ENCODE measurements around the gene PLEKHM3.
"Not testable (repeated sequence)": the region's sequence is repeated elsewhere in the genome, so short reads cannot be mapped to it uniquely, and the experiment has no call there.

PLEKHM3 gene

GRCh38 chr2:208034503-208035140 lies 9.3 kb upstream of the PLEKHM3 start:
- no peak for DNase-seq

DNA sequence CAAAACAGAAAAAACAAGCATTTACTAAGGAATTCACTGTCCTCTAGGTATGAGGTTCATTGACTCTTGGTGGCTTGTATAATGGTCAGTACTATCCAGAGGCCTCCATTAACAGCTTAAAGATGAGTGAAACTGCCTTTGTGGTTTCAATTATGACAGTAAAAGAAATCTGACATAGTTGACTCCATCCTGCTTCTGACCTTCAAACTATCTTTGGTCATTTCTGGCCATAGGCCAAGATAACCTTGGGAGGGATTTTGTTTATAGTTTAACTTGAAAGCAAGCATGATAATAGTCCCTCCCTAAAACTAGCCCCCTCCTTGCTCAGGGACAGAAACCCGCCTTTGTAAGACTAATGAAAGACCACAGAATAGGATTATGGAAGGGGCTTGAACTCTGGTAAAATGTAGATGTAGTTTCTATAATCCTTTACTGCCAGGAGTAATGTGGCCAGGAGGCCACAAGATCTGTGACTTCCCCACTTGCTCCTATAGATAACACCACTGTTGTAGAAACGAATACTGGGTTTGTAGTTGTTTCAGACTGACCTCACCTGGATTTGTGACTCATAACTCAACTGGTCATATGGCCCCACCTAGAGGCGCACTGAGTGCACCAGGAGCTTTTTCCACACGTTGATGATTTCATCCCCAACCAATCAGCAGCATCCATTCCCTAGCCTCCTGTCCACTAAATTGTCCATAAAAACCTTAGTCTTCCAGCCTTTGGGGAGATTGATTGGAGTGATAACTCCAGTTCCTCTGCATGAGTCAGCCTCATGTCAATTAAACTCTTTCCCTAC lies 8.6 kb upstream of the PLEKHM3 start:
- DNase-seq = peak; percentile 18

DNA sequence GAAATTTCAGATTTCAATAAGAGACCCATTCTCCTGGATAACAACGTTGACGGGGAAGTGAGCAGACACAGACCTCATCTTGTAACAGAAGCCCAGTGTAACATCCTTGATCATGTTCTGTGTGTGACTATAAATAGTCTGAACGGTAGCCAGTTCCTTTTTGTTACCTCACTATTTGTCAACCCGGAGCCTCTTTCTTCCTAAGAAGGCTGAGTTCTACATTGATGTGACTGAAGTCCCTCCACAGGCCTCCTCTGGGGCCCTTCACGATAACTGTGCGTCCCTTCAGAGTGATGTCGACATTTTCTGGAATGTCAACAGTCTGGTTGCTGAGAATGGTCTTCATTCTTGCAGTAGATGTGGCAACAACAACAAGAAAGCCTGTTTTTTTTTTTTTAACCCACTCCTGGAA lies 6.3 kb upstream of the PLEKHM3 start:
- no peak for DNase-seq

DNA sequence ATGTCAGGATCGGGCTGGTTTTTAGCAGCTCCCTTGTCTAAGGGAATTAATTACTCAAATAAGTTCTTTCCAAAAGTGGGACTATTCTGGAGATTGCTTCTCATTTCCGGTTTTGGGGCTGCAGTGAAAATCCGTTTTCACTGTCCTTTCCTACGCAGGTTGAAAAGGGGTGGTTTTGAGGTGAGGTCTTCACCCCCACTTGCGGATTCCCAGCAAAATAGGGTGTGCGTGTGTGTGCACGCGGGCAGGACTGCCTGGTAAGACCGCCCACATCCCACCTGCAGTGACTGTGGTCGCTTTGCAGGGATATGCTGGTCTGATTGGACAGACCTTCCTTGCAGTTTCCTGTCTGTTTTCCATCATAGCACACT lies 472 bp upstream of the PLEKHM3 start:
- peak; percentile 5 for DNase-seq

DNA sequence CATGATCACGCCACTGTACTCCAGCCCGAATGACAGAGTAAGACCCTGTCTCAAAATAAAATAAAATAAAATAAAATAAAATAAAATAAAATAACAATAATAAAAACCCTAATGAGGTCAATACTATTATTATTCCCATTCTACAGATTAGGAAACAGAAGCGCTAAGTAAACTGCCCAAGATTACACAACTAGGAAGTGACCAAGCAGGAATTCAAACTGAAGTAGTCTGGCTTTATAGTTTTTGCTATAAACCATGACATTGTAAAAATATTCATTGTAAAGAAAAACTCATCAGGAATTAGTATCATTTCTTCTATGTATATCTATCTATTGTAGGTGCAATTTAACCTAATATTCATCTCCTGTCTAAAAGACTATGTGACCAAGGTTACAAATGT lies 1.2 kb downstream of the PLEKHM3 start:
- DNase-seq = no peak

DNA sequence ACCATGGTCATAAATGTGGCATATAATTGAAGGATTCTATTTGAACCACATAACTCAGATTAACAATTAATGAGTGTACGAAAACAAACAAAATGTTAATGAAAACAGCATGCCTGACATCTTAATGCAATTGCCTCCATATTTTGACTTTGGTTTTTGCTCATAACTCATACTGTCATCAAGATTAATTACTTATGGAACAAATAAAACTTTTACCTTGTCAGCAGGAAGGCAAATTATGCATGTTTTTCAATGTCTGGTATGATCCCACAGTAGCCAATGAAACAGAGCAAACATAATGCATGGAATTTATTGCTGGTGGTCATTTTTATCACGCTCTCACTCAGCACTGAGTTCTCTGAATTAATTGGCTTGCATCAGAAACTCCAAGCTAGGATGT lies 5.1 kb downstream of the PLEKHM3 start:
- no peak for DNase-seq

DNA sequence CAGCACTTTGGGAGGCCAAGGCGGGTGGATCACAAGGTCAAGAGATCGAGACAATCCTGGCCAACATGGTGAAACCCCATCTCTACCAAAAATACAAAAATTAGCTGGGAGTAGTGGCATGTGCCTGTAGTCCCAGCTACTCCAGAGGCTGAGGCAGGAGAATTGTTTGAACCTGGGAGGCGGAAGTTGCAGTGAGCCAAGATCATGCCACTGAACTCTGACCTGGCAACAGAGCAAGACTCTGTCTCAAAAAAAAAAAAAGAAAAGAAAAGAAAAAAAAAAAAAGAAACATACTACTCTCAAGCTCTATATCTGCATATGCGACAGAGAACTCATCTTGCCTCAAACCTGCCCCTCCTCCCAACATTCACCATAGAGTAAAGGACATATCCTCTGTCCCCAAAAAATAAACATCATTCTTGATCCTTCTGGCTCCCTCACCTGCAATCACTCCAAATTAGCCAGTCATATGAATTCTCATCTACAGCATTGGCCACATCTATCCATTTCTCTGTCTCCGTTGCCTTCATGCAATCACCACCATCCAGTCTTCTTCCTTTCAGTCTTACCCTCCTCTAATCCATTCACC lies 7.1 kb downstream of the PLEKHM3 start:
- DNase-seq = not testable (repeated sequence)

GRCh38 chr2:208017721-208018120 lies 7.6 kb downstream of the PLEKHM3 start:
- no peak for DNase-seq

DNA sequence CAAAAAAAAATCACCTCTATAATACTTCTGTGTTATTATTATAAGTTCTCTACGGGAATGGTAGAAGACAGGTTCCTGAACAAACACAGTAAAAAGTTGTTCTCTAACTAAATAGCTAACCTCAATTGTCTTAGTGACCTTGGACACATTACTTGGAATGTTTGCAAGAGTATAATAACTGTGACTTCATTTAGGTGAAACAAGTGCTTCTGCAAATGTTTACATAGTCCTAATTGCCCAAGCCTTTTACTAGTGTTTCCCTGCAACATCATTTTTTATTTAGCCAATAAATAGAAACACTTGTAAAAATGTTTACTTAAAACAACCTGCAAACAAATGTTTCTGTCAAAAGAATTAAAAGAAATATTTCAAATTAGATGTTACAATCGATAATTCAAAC lies 9.9 kb downstream of the PLEKHM3 start:
- no peak for DNase-seq

DNA sequence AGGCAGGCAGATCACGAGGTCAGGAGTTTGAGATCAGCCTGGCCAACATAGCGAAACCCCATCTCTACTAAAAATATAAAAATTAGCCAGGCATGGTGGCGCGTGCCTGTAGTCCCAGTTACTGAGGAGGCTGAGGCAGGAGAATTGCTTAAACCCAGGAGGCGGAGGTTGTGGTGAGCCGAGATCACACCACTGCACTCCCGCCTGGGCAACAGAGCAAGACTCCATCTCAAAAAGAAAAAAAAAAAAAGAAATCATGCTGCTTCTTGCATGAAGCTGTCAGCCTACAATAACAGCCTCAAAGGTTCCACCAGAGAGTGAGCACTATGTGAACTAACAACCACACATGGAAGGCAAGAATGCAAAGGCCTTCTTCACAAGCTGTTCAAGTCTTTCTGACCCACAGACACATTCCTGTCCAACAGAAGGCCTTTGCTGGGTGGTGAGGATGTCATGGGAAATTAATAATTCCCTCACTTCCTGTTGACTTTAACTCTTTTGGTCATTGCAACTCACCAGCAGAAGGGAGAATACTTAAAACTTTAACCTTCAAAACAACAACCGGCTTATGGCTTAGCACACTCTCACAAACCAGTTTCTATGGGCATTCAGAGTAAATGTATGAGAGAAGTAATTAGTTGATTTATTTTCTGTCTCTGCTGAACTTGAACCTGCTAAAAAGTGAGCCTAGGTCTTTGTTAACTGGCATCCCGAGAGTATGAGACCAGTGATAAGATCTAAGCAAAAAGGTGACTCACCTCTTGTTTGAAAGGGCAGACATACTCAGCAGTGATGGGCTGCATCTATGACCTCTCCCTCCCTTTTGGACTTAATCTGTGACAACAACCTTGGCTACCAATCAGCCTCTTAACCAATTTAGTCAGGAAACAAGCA lies 11.8 kb downstream of the PLEKHM3 start:
- DNase-seq = no peak

DNA sequence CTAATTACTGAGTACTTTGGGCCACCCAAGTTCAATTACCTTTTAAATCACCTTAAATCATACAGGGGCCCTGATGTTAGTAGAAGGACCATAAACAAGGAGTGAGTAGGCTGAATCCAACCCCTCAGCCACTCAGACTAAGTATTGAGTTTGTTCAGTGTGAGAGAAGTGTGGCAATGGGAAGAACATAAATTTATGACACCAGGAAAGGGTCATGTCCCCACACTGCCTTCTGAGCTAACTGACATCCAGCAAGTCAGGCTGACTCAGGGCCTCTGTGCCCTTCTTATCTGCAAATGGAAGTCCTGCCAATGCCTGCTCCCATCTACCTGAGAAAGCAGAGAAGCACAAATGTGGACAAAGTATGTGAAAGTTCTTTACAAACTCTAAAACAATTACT lies 12.9 kb downstream of the PLEKHM3 start:
- no peak for DNase-seq

DNA sequence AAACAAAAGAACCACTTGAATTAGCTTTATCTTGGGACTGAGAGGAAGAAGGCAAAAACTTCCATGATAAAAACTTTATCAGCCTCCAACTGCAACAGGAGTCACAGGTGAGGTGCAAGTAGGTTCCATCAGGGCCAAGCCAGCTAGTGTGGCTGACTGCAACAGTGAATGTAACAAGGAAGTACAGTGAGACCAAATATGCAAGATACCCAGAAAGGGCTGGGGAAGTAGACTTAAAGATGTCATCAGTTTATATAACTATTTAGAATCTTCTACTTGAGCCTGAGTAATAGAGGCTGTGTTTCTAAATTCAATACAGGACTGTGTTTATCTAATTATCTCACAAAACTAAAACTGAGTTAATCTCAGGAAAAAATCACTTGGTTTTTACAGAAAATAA lies 14.8 kb downstream of the PLEKHM3 start:
- DNase-seq = no peak

DNA sequence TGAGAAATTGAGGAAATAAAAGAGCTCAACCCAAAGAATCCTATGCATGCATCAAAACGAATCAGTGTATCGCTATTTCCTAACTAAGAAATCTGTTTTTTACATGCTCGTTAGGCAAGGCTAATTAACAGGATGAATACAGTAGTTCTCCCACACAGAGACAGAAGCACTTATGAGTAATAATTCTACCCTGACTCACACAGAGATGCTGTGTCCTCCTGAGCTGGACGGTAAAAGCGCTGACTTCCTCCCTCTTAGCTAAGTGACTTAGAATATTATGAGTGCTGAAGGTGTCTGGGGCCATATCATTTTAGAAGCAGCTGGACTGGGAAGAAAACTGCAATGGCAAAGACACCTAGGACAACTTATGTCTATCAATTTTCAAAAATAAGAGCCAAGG lies 18.5 kb downstream of the PLEKHM3 start:
- DNase-seq = no peak

DNA sequence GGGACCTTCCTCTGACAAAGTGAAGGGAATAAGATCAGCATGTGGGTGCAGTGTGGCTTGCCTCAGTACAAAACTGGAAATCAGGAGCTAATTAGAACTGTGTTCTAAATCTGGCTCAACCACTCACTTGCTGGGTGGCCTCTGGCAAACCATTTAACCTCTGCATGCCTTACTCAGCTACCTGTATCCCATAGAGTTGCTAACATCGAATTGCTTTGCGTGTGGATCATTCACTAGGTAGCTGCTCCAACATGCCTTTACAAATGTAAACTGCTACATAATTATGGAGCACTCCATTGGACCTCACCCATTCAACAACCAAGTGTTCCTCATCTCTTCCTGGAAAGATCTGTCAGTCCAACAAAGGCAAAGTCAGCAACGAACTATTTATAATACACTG lies 19.0 kb downstream of the PLEKHM3 start:
- no peak for DNase-seq

DNA sequence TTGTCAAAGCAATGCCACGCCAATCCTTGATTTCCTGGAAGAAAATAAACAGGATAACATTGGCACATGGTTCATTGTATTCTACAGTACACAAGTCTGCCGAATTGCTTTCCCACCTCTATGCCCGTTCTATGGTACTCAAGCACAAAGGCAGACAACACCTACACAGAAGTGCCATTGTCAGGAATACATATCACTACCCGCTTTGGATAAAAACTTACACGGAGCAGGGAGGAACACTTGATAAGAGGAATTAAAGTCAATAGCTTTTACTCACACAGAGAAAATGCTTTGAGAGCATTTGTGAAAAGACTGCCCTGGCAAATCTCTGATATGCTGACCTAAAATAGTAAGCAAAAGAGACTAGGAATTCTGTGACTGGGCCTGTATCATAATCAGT lies 23.4 kb downstream of the PLEKHM3 start:
- DNase-seq = no peak

DNA sequence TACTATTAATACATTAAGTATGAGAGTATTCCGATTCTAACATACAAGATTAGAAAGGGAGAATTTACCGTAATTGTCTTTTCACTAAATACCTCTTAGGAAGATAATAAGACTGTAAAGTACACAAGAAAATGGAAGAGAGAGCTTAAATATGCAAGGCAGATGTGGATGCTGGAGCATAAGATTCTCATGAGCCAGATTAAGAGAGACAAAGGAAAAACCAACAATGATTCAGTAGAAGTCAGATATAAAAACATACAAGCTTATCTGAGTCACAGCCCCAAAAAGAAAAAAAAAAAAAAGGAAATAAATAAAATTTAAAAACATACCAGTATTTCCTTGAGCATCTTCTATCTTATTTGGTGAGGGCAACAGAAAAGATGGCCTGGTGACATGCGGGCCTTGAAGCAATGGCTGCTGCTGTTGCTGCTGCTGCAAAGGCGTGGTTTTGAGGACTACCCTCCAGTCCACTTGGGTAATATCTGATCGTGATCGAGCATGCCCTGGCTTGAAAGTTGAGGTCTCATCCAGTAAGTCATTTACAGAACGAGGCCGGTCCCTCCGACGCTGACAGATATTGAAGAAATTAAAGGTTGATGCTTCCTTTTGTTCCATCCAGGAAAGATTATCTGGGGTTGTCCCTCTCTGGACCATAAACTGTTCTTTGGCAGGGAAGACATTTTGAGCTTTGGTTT lies 24.5 kb downstream of the PLEKHM3 start:
- DNase-seq = no peak

GRCh38 chr2:207996848-207997247 lies 28.5 kb downstream of the PLEKHM3 start:
- DNase-seq = no peak

DNA sequence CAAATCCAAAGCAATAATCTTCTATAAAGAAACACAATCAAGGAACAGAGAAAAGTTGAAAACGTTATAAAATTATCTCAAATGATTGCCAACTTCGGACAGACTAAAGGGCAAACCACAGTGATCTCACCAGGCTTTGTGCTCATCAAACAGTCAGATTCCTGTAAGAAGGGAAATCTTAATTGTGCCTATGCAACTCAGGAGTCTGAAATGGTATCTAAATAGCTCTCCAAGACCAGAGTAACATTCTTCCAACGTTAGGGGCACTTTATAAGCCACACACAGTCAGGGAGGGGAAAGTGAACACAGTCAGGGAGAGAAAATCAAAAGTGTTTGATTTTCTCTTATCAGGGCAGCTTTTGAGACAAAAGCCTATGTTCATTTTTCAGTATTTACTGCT lies 29.4 kb downstream of the PLEKHM3 start:
- no peak for DNase-seq

DNA sequence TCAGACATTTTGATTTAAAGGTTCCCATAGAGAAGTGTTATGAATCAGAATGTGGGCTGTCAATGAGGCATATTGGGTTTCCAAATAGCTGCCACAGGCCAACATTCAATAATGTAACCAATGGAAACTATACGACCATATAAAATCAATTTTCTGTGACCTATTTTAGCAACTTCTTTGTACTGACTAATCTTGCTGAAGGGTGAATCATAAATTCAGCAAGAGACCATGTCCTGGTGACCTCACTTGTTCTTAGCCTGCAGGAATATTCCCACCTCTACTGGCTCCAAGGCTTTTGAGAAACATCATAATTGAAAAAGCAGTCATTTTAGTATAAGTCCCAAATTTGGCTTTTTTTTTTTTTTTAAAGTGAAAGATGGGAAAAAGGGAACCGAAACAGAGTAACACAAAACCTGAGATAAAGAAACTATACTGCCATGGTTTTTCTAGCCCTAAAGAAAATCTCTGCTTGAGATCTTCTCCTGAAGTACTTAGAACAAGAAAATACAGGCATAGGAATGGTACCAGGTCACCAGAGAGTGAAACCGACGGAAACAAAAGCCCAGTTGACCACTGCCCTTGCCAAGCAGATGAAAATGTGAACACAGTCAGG lies 32.1 kb downstream of the PLEKHM3 start:
- no peak for DNase-seq

DNA sequence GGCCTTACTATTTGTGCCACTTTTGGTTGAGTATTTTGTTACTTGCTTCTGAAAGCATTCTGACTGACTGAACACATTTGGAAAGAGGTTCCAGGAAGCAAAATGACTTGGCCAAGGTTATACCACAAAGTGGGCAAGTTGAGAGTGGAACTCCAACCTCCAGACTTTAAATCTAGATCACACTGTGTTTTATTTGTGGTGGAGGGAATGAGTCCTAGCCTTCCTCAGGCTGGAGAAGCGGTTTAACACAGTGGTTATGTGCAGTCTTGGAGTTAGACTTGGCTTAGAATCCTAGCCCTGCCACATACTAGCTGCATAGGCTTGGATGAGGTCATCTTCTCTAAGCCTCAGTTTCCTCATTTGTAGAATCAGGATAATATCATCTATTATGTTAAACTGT lies 33.4 kb downstream of the PLEKHM3 start:
- no peak for DNase-seq

- DNase-seq = no peak
Observed at GRCh38 chr2:207990784-207991183, 34.5 kb downstream of the PLEKHM3 start.

DNA sequence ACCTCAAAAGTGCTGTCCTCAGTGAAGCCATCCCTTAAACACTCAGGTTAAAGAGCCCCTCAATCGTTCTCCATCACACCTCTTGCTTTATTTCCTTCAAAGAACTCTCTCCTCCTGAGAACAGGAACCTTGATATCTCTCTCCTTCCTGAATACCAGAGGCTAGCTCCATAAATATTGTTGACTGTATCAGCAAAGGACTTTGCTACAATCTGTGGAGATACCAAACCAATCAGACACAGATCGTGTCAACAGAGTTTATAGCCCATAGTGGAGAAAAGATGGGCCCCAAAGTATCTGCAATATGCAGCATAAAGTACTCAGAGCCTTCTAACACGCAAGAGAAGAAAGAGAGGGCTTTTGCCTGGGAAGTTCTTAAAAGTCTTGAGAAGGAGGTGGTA lies 36.4 kb downstream of the PLEKHM3 start:
- DNase-seq = no peak
